Measurements from ENCODE around the gene ARHGAP19. TPM values are rescaled to one million over a fixed set of nuclear protein-coding genes. Genes with fewer than 3 reads are reported as not detected.
A peak's percentile ranks its signal among the peaks of the same experiment; 100 is the strongest.

ARHGAP19 gene
- polyA plus RNA-seq, 1 donor from 2014 or later: 5.2 TPM

DNA sequence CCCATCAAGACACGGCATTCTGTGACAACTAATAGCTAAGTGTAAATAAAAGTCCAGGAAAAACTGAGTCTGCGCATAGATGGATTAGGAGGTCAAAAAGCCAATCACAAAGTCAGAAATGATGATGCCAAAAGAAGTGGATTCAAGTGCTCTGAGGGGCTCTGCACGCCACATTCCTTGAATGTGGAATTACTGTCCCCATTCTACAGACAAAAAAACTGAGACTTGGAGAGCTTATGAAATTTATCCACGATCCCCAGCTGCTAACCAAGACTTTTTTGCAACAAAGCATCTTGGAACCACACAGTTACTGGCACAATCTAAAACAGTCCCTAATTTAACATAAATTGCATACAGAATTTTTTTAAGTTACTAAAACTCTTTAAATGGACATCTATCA lies 57.1 kb downstream of the ARHGAP19 start:
- Histone ChIP-seq H2AFZ (ENCODE audit: low read depth, low read length) (no peak overlapping the region), H3K36me3 (ENCODE audit: insufficient read depth, low read length) (no peaks in the 10 kb centered on the region), H3K9ac (ENCODE audit: low read length) (no peak overlapping the region), H3K27ac (ENCODE audit: low read length) (no peak overlapping the region), H3K9me2 (ENCODE audit: insufficient read depth, low read length) (no peaks in the 10 kb centered on the region), H3F3A (ENCODE audit: insufficient read depth, low read length, poor library complexity, severe bottlenecking) (no peaks in the 10 kb centered on the region), H3K4me2 (ENCODE audit: low read length) (no peak overlapping the region), H3K4me3 (ENCODE audit: low read length) (no peak overlapping the region), H3K27me3 (ENCODE audit: insufficient read depth, low read depth, low read length) (no peaks in the 10 kb centered on the region), H3K79me2 (replicated peaks; ENCODE audit: insufficient read depth, low read length) (no peaks in the 10 kb centered on the region), H3K9me3 (ENCODE audit: low read length) (no peaks in the 10 kb centered on the region), H4K20me1 (ENCODE audit: insufficient read depth) (no peaks in the 10 kb centered on the region)
- TF ChIP-seq, protein P1, sequence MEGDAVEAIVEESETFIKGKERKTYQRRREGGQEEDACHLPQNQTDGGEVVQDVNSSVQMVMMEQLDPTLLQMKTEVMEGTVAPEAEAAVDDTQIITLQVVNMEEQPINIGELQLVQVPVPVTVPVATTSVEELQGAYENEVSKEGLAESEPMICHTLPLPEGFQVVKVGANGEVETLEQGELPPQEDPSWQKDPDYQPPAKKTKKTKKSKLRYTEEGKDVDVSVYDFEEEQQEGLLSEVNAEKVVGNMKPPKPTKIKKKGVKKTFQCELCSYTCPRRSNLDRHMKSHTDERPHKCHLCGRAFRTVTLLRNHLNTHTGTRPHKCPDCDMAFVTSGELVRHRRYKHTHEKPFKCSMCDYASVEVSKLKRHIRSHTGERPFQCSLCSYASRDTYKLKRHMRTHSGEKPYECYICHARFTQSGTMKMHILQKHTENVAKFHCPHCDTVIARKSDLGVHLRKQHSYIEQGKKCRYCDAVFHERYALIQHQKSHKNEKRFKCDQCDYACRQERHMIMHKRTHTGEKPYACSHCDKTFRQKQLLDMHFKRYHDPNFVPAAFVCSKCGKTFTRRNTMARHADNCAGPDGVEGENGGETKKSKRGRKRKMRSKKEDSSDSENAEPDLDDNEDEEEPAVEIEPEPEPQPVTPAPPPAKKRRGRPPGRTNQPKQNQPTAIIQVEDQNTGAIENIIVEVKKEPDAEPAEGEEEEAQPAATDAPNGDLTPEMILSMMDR (IDR thresholded peaks at IDR 0.05; ENCODE audit: poor library complexity, severe bottlenecking): no peak
- TF ChIP-seq EZH2 (IDR thresholded peaks at IDR 0.05; ENCODE audit: borderline replicate concordance, insufficient read depth, low read length, poor library complexity, severe bottlenecking): no peak
- TF ChIP-seq MXI1 (conservative IDR thresholded peaks at IDR 0.05; ENCODE audit: poor library complexity, severe bottlenecking): no peak
- TF ChIP-seq RAD21 (conservative IDR thresholded peaks at IDR 0.05): no peak
- TF ChIP-seq EP300 (conservative IDR thresholded peaks at IDR 0.05; ENCODE audit: poor library complexity, severe bottlenecking): no peak
- no peak for TF ChIP-seq TAF1 (IDR thresholded peaks at IDR 0.05; ENCODE audit: low read depth)

DNA sequence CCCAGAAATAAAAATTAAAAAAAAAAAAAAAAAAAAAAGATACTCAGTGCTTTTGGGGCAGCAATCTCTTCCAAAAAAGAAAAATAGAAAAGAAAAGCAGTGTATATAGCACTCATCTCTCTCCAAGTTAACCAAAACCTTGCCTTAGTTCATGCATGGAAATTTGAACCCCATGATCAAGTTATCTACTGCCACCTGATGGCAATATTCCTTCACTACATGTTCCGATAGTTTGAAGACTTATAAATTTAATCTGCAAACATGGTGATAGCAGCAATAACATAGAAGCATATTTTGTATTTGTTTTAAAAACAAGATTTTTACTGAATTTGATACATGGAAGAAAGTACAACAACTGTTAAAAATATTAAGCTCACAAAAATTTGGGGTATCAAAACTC lies 58.0 kb downstream of the ARHGAP19 start:
- no peak for TF ChIP-seq MXI1 (conservative IDR thresholded peaks at IDR 0.05; ENCODE audit: poor library complexity, severe bottlenecking)
- TF ChIP-seq SMC3 (conservative IDR thresholded peaks at IDR 0.05; ENCODE audit: poor library complexity): peak; percentile 93
- TF ChIP-seq POLR2AphosphoS5 (IDR thresholded peaks at IDR 0.05): no peak
- TF ChIP-seq, protein P1 (IDR thresholded peaks at IDR 0.05; ENCODE audit: poor library complexity, severe bottlenecking): peak; percentile 88
- TF ChIP-seq EP300 (conservative IDR thresholded peaks at IDR 0.05; ENCODE audit: poor library complexity, severe bottlenecking): no peak
- TF ChIP-seq RAD21 (conservative IDR thresholded peaks at IDR 0.05): peak; percentile 93
- TF ChIP-seq EZH2 (IDR thresholded peaks at IDR 0.05; ENCODE audit: borderline replicate concordance, insufficient read depth, low read length, poor library complexity, severe bottlenecking): no peak
- TF ChIP-seq TAF1 (IDR thresholded peaks at IDR 0.05; ENCODE audit: low read depth): no peak
- TF ChIP-seq, protein P2, sequence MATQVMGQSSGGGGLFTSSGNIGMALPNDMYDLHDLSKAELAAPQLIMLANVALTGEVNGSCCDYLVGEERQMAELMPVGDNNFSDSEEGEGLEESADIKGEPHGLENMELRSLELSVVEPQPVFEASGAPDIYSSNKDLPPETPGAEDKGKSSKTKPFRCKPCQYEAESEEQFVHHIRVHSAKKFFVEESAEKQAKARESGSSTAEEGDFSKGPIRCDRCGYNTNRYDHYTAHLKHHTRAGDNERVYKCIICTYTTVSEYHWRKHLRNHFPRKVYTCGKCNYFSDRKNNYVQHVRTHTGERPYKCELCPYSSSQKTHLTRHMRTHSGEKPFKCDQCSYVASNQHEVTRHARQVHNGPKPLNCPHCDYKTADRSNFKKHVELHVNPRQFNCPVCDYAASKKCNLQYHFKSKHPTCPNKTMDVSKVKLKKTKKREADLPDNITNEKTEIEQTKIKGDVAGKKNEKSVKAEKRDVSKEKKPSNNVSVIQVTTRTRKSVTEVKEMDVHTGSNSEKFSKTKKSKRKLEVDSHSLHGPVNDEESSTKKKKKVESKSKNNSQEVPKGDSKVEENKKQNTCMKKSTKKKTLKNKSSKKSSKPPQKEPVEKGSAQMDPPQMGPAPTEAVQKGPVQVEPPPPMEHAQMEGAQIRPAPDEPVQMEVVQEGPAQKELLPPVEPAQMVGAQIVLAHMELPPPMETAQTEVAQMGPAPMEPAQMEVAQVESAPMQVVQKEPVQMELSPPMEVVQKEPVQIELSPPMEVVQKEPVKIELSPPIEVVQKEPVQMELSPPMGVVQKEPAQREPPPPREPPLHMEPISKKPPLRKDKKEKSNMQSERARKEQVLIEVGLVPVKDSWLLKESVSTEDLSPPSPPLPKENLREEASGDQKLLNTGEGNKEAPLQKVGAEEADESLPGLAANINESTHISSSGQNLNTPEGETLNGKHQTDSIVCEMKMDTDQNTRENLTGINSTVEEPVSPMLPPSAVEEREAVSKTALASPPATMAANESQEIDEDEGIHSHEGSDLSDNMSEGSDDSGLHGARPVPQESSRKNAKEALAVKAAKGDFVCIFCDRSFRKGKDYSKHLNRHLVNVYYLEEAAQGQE (IDR thresholded peaks at IDR 0.05; ENCODE audit: borderline replicate concordance): no peak
- no peaks in the 10 kb centered on the region for H3K36me3 ChIP-seq (ENCODE audit: insufficient read depth, low read length)
- no peak overlapping the region for H3K27ac ChIP-seq (ENCODE audit: low read length)
- no peak overlapping the region for H2AFZ ChIP-seq (ENCODE audit: low read depth, low read length)
- no peaks in the 10 kb centered on the region for H3K9me3 ChIP-seq (ENCODE audit: low read length)
- no peak overlapping the region for H3K4me2 ChIP-seq (ENCODE audit: low read length)
- H3K27me3 ChIP-seq (ENCODE audit: insufficient read depth, low read depth, low read length): no peaks in the 10 kb centered on the region
- no peaks in the 10 kb centered on the region for H3K79me2 ChIP-seq (replicated peaks; ENCODE audit: insufficient read depth, low read length)
- H3K9me2 ChIP-seq (ENCODE audit: insufficient read depth, low read length): no peaks in the 10 kb centered on the region
- H3K4me3 ChIP-seq (ENCODE audit: low read length): no peak overlapping the region
- H3F3A ChIP-seq (ENCODE audit: insufficient read depth, low read length, poor library complexity, severe bottlenecking): no peaks in the 10 kb centered on the region
- H3K9ac ChIP-seq (ENCODE audit: low read length): no peak overlapping the region
- no peaks in the 10 kb centered on the region for H4K20me1 ChIP-seq (ENCODE audit: insufficient read depth)

Measured in neural cell (in vitro differentiated cells).